SK-N-SH treated with all-trans-retinoic acid at 6 μM for 48 hours (cell line): Measurements from ENCODE around the gene IL20RA.
"Not testable (repeated sequence)": the region's sequence is repeated elsewhere in the genome, so short reads cannot be mapped to it uniquely, and the experiment has no call there.

ENCODE experiments used
- ARNTL ChIP-seq: fragments of 450-650 bp; formaldehyde crosslinking; IDR thresholded peaks from 2 replicates; pipeline ENCODE4 v1.5.0; 2020; ENCODE audit warnings: low read depth, mild to moderate bottlenecking, moderate library complexity, borderline replicate concordance
- ISL1 ChIP-seq: fragments of 250-450 bp; sonication (Bioruptor Pico); IDR thresholded peaks from 2 replicates; pipeline ENCODE4 v2.1.2; 2022; ENCODE audit warnings: mild to moderate bottlenecking, moderate library complexity
- PPARA ChIP-seq: fragments of 250-450 bp; sonication (Bioruptor Pico); IDR thresholded peaks from 2 replicates; pipeline ENCODE4 v1.5.0; 2020; ENCODE audit warnings: mild to moderate bottlenecking, borderline replicate concordance
- RARB ChIP-seq: fragments of 250-450 bp; sonication (Bioruptor Pico); IDR thresholded peaks from 2 replicates; pipeline ENCODE4 v1.8.0; 2021; ENCODE audit warnings: mild to moderate bottlenecking, moderate library complexity
- TCF4 ChIP-seq: fragments of 250-450 bp; sonication (Bioruptor Pico); IDR thresholded peaks from 2 replicates; pipeline ENCODE4 v1.8.0; 2021; ENCODE audit warnings: mild to moderate bottlenecking, moderate library complexity, borderline replicate concordance
- ZC3H10 ChIP-seq: fragments of 250-450 bp; sonication (Bioruptor Pico); IDR thresholded peaks from 2 replicates; pipeline ENCODE4 v1.5.1; 2021; ENCODE audit warnings: mild to moderate bottlenecking, moderate library complexity
- ZFP3 ChIP-seq: fragments of 250-450 bp; sonication (Bioruptor Pico); IDR thresholded peaks from 2 replicates; pipeline ENCODE4 v1.5.0; 2020; ENCODE audit warnings: mild to moderate bottlenecking, moderate library complexity
- ZNF565 ChIP-seq: fragments of 450-650 bp; formaldehyde crosslinking; conservative IDR thresholded peaks from 2 replicates; pipeline ENCODE4 v1.5.0; 2020; ENCODE audit warnings: low read depth, mild to moderate bottlenecking, moderate library complexity
- ZNF70 ChIP-seq: fragments of 450-650 bp; formaldehyde crosslinking; IDR thresholded peaks from 2 replicates; pipeline ENCODE4 v1.5.0; 2020; ENCODE audit warnings: mild to moderate bottlenecking, moderate library complexity
- TF ChIP-seq, protein P1 (sequence below): fragments of 250-450 bp; sonication (Bioruptor Pico); IDR thresholded peaks from 2 replicates; pipeline ENCODE4 v1.8.0; 2020; ENCODE audit warnings: mild to moderate bottlenecking, moderate library complexity, borderline replicate concordance

DNA sequence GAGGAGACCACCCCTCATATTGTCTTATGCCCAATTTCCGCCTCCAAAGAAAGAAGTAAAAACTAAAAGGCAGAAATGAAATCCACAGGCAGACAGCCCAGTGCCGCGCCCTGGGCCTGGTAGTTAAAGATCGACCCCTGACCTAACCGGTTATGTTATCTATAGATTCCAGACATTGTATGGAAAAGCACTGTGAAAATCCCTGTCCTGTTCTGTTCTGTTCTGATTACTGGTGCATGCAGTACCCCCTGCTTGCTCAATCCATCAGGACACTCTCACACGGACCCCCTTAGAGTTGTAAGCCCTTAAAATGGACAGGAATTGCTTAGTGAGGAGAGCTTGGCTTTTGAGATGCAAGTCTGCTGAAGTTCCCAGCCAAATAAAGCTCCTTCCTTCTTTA lies 84.8 kb downstream of the IL20RA start:
- not testable (repeated sequence) for TF ChIP-seq ARNTL (CRISPR knock-in tag); ZNF70; RARB; ZC3H10; ISL1 (CRISPR knock-in tag); TCF4 (CRISPR knock-in tag); ZFP3; PPARA; ZNF565 (CRISPR knock-in tag)
- TF ChIP-seq, protein P1, sequence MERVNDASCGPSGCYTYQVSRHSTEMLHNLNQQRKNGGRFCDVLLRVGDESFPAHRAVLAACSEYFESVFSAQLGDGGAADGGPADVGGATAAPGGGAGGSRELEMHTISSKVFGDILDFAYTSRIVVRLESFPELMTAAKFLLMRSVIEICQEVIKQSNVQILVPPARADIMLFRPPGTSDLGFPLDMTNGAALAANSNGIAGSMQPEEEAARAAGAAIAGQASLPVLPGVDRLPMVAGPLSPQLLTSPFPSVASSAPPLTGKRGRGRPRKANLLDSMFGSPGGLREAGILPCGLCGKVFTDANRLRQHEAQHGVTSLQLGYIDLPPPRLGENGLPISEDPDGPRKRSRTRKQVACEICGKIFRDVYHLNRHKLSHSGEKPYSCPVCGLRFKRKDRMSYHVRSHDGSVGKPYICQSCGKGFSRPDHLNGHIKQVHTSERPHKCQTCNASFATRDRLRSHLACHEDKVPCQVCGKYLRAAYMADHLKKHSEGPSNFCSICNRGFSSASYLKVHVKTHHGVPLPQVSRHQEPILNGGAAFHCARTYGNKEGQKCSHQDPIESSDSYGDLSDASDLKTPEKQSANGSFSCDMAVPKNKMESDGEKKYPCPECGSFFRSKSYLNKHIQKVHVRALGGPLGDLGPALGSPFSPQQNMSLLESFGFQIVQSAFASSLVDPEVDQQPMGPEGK (CRISPR knock-in tag), result not testable (repeated sequence)
